ENCODE data around the gene ATG10.

GRCh38 chr5:82096249-82096648 lies 124.4 kb downstream of the ATG10 start:
- no peak for TF ChIP-seq CTCF (IDR thresholded peaks at IDR 0.05)
- TF ChIP-seq POLR2A (IDR thresholded peaks at IDR 0.05) = no peak
- no peak for TF ChIP-seq POLR2AphosphoS5 (IDR thresholded peaks at IDR 0.05)
- no peak for TF ChIP-seq EP300 (IDR thresholded peaks at IDR 0.05)

Measured in suprapubic skin (tissue), 4 donors.